ENCODE measurements around the gene GPN2. TPM values are rescaled to one million over a fixed set of nuclear protein-coding genes. Genes with fewer than 3 reads are reported as not detected.

The GPN2 gene
- total RNA-seq (10.8 TPM), polyA plus RNA-seq (ENCODE audit: insufficient read depth in 1 of 8, insufficient read length in 8 of 8, low replicate concordance in 1 of 8) (10 to 100 TPM; 16.7 to 21.5 (median 19.7) TPM)
- long read RNA-seq, donor 1, partial matches to known transcripts, result 0 of 1 reads
- long read RNA-seq, donor 1, other reads (novel, unspliced or antisense), result 0 of 1 reads
- long read RNA-seq, donor 2, result 0 reads
- long read RNA-seq, donor 3, full-length matches to known transcripts, result 5 of 5 reads
- long read RNA-seq, donor 3, partial matches to known transcripts, result 0 of 5 reads
- long read RNA-seq, donor 3, other reads (novel, unspliced or antisense), result 0 of 5 reads
- long read RNA-seq, donor 4, full-length matches to known transcripts, result 5 of 5 reads
- long read RNA-seq, donor 4, partial matches to known transcripts, result 0 of 5 reads
- long read RNA-seq, donor 4, other reads (novel, unspliced or antisense), result 0 of 5 reads
- long read RNA-seq, donor 5, full-length matches to known transcripts, result 17 of 17 reads
- long read RNA-seq, donor 5, partial matches to known transcripts, result 0 of 17 reads
- long read RNA-seq, donor 5, other reads (novel, unspliced or antisense), result 0 of 17 reads
- long read RNA-seq, donor 6, full-length matches to known transcripts, result 13 of 13 reads
- long read RNA-seq, donor 6, partial matches to known transcripts, result 0 of 13 reads
- long read RNA-seq, donor 6, other reads (novel, unspliced or antisense), result 0 of 13 reads
- long read RNA-seq, donor 7, full-length matches to known transcripts, result 5 of 5 reads
- long read RNA-seq, donor 7, partial matches to known transcripts, result 0 of 5 reads
- long read RNA-seq, donor 7, other reads (novel, unspliced or antisense), result 0 of 5 reads
- long read RNA-seq, donor 8, full-length matches to known transcripts, result 1 of 1 reads
- long read RNA-seq, donor 8, partial matches to known transcripts, result 0 of 1 reads
- long read RNA-seq, donor 8, other reads (novel, unspliced or antisense), result 0 of 1 reads
- long read RNA-seq, donor 9, full-length matches to known transcripts, result 10 of 10 reads
- long read RNA-seq, donor 9, partial matches to known transcripts, result 0 of 10 reads
- long read RNA-seq, donor 9, other reads (novel, unspliced or antisense), result 0 of 10 reads
- long read RNA-seq, donor 10, full-length matches to known transcripts, result 5 of 5 reads
- long read RNA-seq, donor 10, partial matches to known transcripts, result 0 of 5 reads
- long read RNA-seq, donor 10, other reads (novel, unspliced or antisense), result 0 of 5 reads
- long read RNA-seq, donor 11, full-length matches to known transcripts, result 4 of 4 reads
- long read RNA-seq, donor 11, partial matches to known transcripts, result 0 of 4 reads
- long read RNA-seq, donor 11, other reads (novel, unspliced or antisense), result 0 of 4 reads

GRCh38 chr1:26889551-26890466, at the start of gene GPN2:
GPN2 (minus strand) TSS chr1:26890283; CDS start chr1:26890096, 187 bp downstream.
- Histone ChIP-seq H3K36me3 (ENCODE audit: control insufficient read depth, insufficient read depth, low read length) (peaks cover 65% of the 10 kb centered on the region), H3K27ac (ENCODE audit: low read length) (peak within 1 kb of the TSS; percentile 93), H3K9me3 (replicated peaks; ENCODE audit: control insufficient read depth, low read depth, low read length) (no peaks in the 10 kb centered on the region), H3K4me1 (ENCODE audit: control insufficient read depth, insufficient read depth, low read length) (peaks cover 16% of the 10 kb centered on the region), H3K4me3 (ENCODE audit: low read length) (peak within 1 kb of the TSS; percentile 79), H3K27me3 (ENCODE audit: control insufficient read depth, insufficient read depth, low read length) (no peaks in the 10 kb centered on the region)
- under 1% methylated on average over 79 of the region's 89 CpGs for WGBS (ENCODE audit: insufficient coverage)
- DNase-seq, result peak; percentile 92

GRCh38 chr1:26938659-26939025, 48.6 kb upstream of the GPN2 start:
- Histone ChIP-seq H3K36me3 (ENCODE audit: control insufficient read depth, insufficient read depth, low read length) (peaks cover 60% of the 10 kb centered on the region), H3K27ac (ENCODE audit: low read length) (no peak overlapping the region)

GRCh38 chr1:26938004-26938658, 48.0 kb upstream of the GPN2 start:
- no peaks in the 10 kb centered on the region for H3K4me1 ChIP-seq (ENCODE audit: control insufficient read depth, insufficient read depth, low read length)
- H3K27ac ChIP-seq (ENCODE audit: low read length), result no peak overlapping the region
- H3K9me3 ChIP-seq (replicated peaks; ENCODE audit: control insufficient read depth, low read depth, low read length), result no peaks in the 10 kb centered on the region
- DNase-seq, result no peak
- peaks cover 57% of the 10 kb centered on the region for H3K36me3 ChIP-seq (ENCODE audit: control insufficient read depth, insufficient read depth, low read length)
- no peak overlapping the region for H3K4me3 ChIP-seq (ENCODE audit: low read length)
- WGBS (ENCODE audit: insufficient coverage), result 86% methylated on average over 2 of the region's 4 CpGs
- no peaks in the 10 kb centered on the region for H3K27me3 ChIP-seq (ENCODE audit: control insufficient read depth, insufficient read depth, low read length)

More at GRCh38 chr1:26938659-26939025, 48.6 kb upstream of the GPN2 start:
- DNase-seq, result no peak
- no peaks in the 10 kb centered on the region for H3K9me3 ChIP-seq (replicated peaks; ENCODE audit: control insufficient read depth, low read depth, low read length)
- H3K27me3 ChIP-seq (ENCODE audit: control insufficient read depth, insufficient read depth, low read length), result no peaks in the 10 kb centered on the region
- H3K4me1 ChIP-seq (ENCODE audit: control insufficient read depth, insufficient read depth, low read length), result no peaks in the 10 kb centered on the region
- 66% methylated on average over 2 of the region's 2 CpGs for WGBS (ENCODE audit: insufficient coverage)
- H3K4me3 ChIP-seq (ENCODE audit: low read length), result no peak overlapping the region

GRCh38 chr1:26936823-26937222, 46.7 kb upstream of the GPN2 start:
- Histone ChIP-seq H3K27me3 (ENCODE audit: control insufficient read depth, insufficient read depth, low read length) (no peaks in the 10 kb centered on the region), H3K27ac (ENCODE audit: low read length) (no peak overlapping the region), H3K4me1 (ENCODE audit: control insufficient read depth, insufficient read depth, low read length) (no peaks in the 10 kb centered on the region), H3K9me3 (replicated peaks; ENCODE audit: control insufficient read depth, low read depth, low read length) (no peaks in the 10 kb centered on the region), H3K36me3 (ENCODE audit: control insufficient read depth, insufficient read depth, low read length) (peaks cover 53% of the 10 kb centered on the region), H3K4me3 (ENCODE audit: low read length) (no peak overlapping the region)
- 100% methylated on average over 3 of the region's 6 CpGs for WGBS (ENCODE audit: insufficient coverage)
- no peak for DNase-seq

GRCh38 chr1:26932531-26932930, 42.4 kb upstream of the GPN2 start:
- H3K9me3 ChIP-seq (replicated peaks; ENCODE audit: control insufficient read depth, low read depth, low read length), result no peaks in the 10 kb centered on the region
- WGBS (ENCODE audit: insufficient coverage), result no CpG with 5 or more reads among the region's 3 CpGs
- no peak overlapping the region for H3K4me3 ChIP-seq (ENCODE audit: low read length)
- no peak overlapping the region for H3K27ac ChIP-seq (ENCODE audit: low read length)
- DNase-seq, result peak; percentile 35
- H3K36me3 ChIP-seq (ENCODE audit: control insufficient read depth, insufficient read depth, low read length), result peaks cover 40% of the 10 kb centered on the region
- H3K4me1 ChIP-seq (ENCODE audit: control insufficient read depth, insufficient read depth, low read length), result no peaks in the 10 kb centered on the region
- no peaks in the 10 kb centered on the region for H3K27me3 ChIP-seq (ENCODE audit: control insufficient read depth, insufficient read depth, low read length)

- H3K4me1 ChIP-seq (ENCODE audit: control insufficient read depth, insufficient read depth, low read length), result peaks cover 17% of the 10 kb centered on the region
- peaks cover 35% of the 10 kb centered on the region for H3K36me3 ChIP-seq (ENCODE audit: control insufficient read depth, insufficient read depth, low read length)
- WGBS (ENCODE audit: insufficient coverage), result 89% methylated on average over 3 of the region's 3 CpGs
- no peak overlapping the region for H3K4me3 ChIP-seq (ENCODE audit: low read length)
- H3K9me3 ChIP-seq (replicated peaks; ENCODE audit: control insufficient read depth, low read depth, low read length), result no peaks in the 10 kb centered on the region
- no peaks in the 10 kb centered on the region for H3K27me3 ChIP-seq (ENCODE audit: control insufficient read depth, insufficient read depth, low read length)
- H3K27ac ChIP-seq (ENCODE audit: low read length), result no peak overlapping the region
- DNase-seq, result no peak
Observed at GRCh38 chr1:26923711-26924110, 33.6 kb upstream of the GPN2 start.

GRCh38 chr1:26922901-26923300, 32.8 kb upstream of the GPN2 start:
- Histone ChIP-seq H3K4me1 (ENCODE audit: control insufficient read depth, insufficient read depth, low read length) (peaks cover 17% of the 10 kb centered on the region), H3K27ac (ENCODE audit: low read length) (no peak overlapping the region), H3K27me3 (ENCODE audit: control insufficient read depth, insufficient read depth, low read length) (no peaks in the 10 kb centered on the region), H3K9me3 (replicated peaks; ENCODE audit: control insufficient read depth, low read depth, low read length) (no peaks in the 10 kb centered on the region), H3K36me3 (ENCODE audit: control insufficient read depth, insufficient read depth, low read length) (peaks cover 31% of the 10 kb centered on the region), H3K4me3 (ENCODE audit: low read length) (no peak overlapping the region)
- no peak for DNase-seq
- WGBS (ENCODE audit: insufficient coverage), result no CpG with 5 or more reads among the region's 3 CpGs

- Histone ChIP-seq H3K27ac (ENCODE audit: low read length) (no peak overlapping the region), H3K4me3 (ENCODE audit: low read length) (peak overlapping the region; percentile 93), H3K9me3 (replicated peaks; ENCODE audit: control insufficient read depth, low read depth, low read length) (no peaks in the 10 kb centered on the region), H3K4me1 (ENCODE audit: control insufficient read depth, insufficient read depth, low read length) (peaks cover 17% of the 10 kb centered on the region), H3K36me3 (ENCODE audit: control insufficient read depth, insufficient read depth, low read length) (peaks cover 29% of the 10 kb centered on the region), H3K27me3 (ENCODE audit: control insufficient read depth, insufficient read depth, low read length) (no peaks in the 10 kb centered on the region)
- DNase-seq, result no peak
- 54% methylated on average over 4 of the region's 6 CpGs for WGBS (ENCODE audit: insufficient coverage)
Observed at GRCh38 chr1:26922431-26922729, 32.3 kb upstream of the GPN2 start.

Measured in muscle of leg (tissue), 16 donors.